ENCODE measurements around the gene FCRLB. TPM values are rescaled to one million over a fixed set of nuclear protein-coding genes. Genes with fewer than 3 reads are reported as not detected.
"Not testable (repeated sequence)": the region's sequence is repeated elsewhere in the genome, so short reads cannot be mapped to it uniquely, and the experiment has no call there.

FCRLB gene
- total RNA-seq, 1 experiment from 2014 or later = not detected

- Histone ChIP-seq H3K27ac (ENCODE audit: insufficient read length, low read depth, low read length) (no peak overlapping the region), H3K9ac (ENCODE audit: extremely low read depth, insufficient read length, low read length) (no peak overlapping the region), H3K23ac (ENCODE audit: insufficient read length, low read depth, low read length) (no peak overlapping the region), H3K14ac (ENCODE audit: insufficient read depth, low read length) (no peak overlapping the region), H2AFZ (ENCODE audit: low read length) (no peak overlapping the region), H3K23me2 (ENCODE audit: insufficient read length, low read depth, low read length, poor library complexity, severe bottlenecking) (peaks cover 8% of the 10 kb centered on the region), H2BK20ac (ENCODE audit: low read depth, low read length, poor library complexity, severe bottlenecking) (no peak overlapping the region), H3K4me1 (ENCODE audit: insufficient read depth, low read length) (no peaks in the 10 kb centered on the region; the same call in 1 of the 2 replicates), H3K79me1 (ENCODE audit: insufficient read depth, low read depth, low read length, poor library complexity, severe bottlenecking) (no peaks in the 10 kb centered on the region), H4K20me1 (ENCODE audit: control insufficient read depth, insufficient read depth, insufficient read length) (no peaks in the 10 kb centered on the region), H3T11ph (ENCODE audit: low read length) (no peak overlapping the region), H2BK15ac (ENCODE audit: low read depth, low read length) (no peak overlapping the region), H2BK5ac (ENCODE audit: insufficient read length, low read length) (no peak overlapping the region), H3K4ac (ENCODE audit: low read depth, low read length) (no peak overlapping the region), H3K9me3 (ENCODE audit: control insufficient read depth, low read depth, low read length) (no peaks in the 10 kb centered on the region), H2AK5ac (ENCODE audit: insufficient read length, low read length) (no peak overlapping the region), H4K91ac (ENCODE audit: insufficient read length, low read depth, low read length) (no peak overlapping the region), H3K56ac (ENCODE audit: insufficient read length, low read depth, low read length) (no peak overlapping the region), H4K5ac (ENCODE audit: insufficient read length, low read depth, low read length) (no peak overlapping the region), H3K27me3 (ENCODE audit: insufficient read depth, low read length) (no peaks in the 10 kb centered on the region), H2BK12ac (ENCODE audit: insufficient read length, low read depth, low read length) (no peak overlapping the region), H3K18ac (ENCODE audit: insufficient read length, low read depth, low read length) (no peak overlapping the region), H3K4me2 (ENCODE audit: insufficient read depth, insufficient read length, low read length) (no peak overlapping the region), H3K79me2 (ENCODE audit: insufficient read depth, low read length) (no peaks in the 10 kb centered on the region; the same call in 1 of the 2 replicates), H4K8ac (replicated peaks; ENCODE audit: insufficient read length, low read depth, low read length) (no peak overlapping the region), H2BK120ac (ENCODE audit: low read depth, low read length, poor library complexity, severe bottlenecking) (no peak overlapping the region)
- Mint-ChIP-seq H3K9me3 (no peaks in the 10 kb centered on the region; a peak in 1 of 5 replicates), H3K4me1 (peaks cover 8 to 11% of the 10 kb centered on the region in 2 experiments; a peak in 3 of 4 replicates), H3K27me3 (ENCODE audit: low read depth) (peaks cover 3% of the 10 kb centered on the region), H3K4me3 (no peak overlapping the region), H3K27ac (no peak overlapping the region), H3K36me3 (ENCODE audit: insufficient read depth in 1 of 3, low read depth in 3 of 3) (no peaks in the 10 kb centered on the region)
- TF ChIP-seq, protein P1, sequence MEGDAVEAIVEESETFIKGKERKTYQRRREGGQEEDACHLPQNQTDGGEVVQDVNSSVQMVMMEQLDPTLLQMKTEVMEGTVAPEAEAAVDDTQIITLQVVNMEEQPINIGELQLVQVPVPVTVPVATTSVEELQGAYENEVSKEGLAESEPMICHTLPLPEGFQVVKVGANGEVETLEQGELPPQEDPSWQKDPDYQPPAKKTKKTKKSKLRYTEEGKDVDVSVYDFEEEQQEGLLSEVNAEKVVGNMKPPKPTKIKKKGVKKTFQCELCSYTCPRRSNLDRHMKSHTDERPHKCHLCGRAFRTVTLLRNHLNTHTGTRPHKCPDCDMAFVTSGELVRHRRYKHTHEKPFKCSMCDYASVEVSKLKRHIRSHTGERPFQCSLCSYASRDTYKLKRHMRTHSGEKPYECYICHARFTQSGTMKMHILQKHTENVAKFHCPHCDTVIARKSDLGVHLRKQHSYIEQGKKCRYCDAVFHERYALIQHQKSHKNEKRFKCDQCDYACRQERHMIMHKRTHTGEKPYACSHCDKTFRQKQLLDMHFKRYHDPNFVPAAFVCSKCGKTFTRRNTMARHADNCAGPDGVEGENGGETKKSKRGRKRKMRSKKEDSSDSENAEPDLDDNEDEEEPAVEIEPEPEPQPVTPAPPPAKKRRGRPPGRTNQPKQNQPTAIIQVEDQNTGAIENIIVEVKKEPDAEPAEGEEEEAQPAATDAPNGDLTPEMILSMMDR (conservative IDR thresholded peaks at IDR 0.05) = no peak
- DNase-seq = no peak
Observed at GRCh38 chr1:161768986-161769672, 47.8 kb downstream of the FCRLB start.

GRCh38 chr1:161769673-161770045 lies 48.3 kb downstream of the FCRLB start:
- H4K20me1 ChIP-seq (ENCODE audit: control insufficient read depth, insufficient read depth, insufficient read length); H3K27ac ChIP-seq (ENCODE audit: insufficient read length, low read depth, low read length); H2BK120ac ChIP-seq (ENCODE audit: low read depth, low read length, poor library complexity, severe bottlenecking); H3K4me3 Mint-ChIP-seq; H3K56ac ChIP-seq (ENCODE audit: insufficient read length, low read depth, low read length); H4K91ac ChIP-seq (ENCODE audit: insufficient read length, low read depth, low read length); H2BK15ac ChIP-seq (ENCODE audit: low read depth, low read length); H3K27me3 Mint-ChIP-seq (ENCODE audit: low read depth); H3K9me3 ChIP-seq (ENCODE audit: control insufficient read depth, low read depth, low read length); H3K23me2 ChIP-seq (ENCODE audit: insufficient read length, low read depth, low read length, poor library complexity, severe bottlenecking); H3K27me3 ChIP-seq (ENCODE audit: insufficient read depth, low read length); H3K4me2 ChIP-seq (ENCODE audit: insufficient read depth, insufficient read length, low read length); H3K18ac ChIP-seq (ENCODE audit: insufficient read length, low read depth, low read length); DNase-seq; H2AK5ac ChIP-seq (ENCODE audit: insufficient read length, low read length); H4K8ac ChIP-seq (replicated peaks; ENCODE audit: insufficient read length, low read depth, low read length); H3K36me3 Mint-ChIP-seq (ENCODE audit: insufficient read depth in 1 of 3, low read depth in 3 of 3); H3K4me1 ChIP-seq (ENCODE audit: insufficient read depth, low read length); H4K5ac ChIP-seq (ENCODE audit: insufficient read length, low read depth, low read length); H2BK5ac ChIP-seq (ENCODE audit: insufficient read length, low read length); H3K4ac ChIP-seq (ENCODE audit: low read depth, low read length); H3K9me3 Mint-ChIP-seq; H3K14ac ChIP-seq (ENCODE audit: insufficient read depth, low read length); H2BK12ac ChIP-seq (ENCODE audit: insufficient read length, low read depth, low read length); H3T11ph ChIP-seq (ENCODE audit: low read length); H3K79me1 ChIP-seq (ENCODE audit: insufficient read depth, low read depth, low read length, poor library complexity, severe bottlenecking); H2BK20ac ChIP-seq (ENCODE audit: low read depth, low read length, poor library complexity, severe bottlenecking); H2AFZ ChIP-seq (ENCODE audit: low read length); H3K27ac Mint-ChIP-seq; H3K9ac ChIP-seq (ENCODE audit: extremely low read depth, insufficient read length, low read length); H3K23ac ChIP-seq (ENCODE audit: insufficient read length, low read depth, low read length); H3K79me2 ChIP-seq (ENCODE audit: insufficient read depth, low read length): not testable (repeated sequence)
- H3K4me1 Mint-ChIP-seq = peaks cover 8 to 11% of the 10 kb centered on the region in 2 experiments; a peak in 3 of 4 replicates
- WGBS (ENCODE audit: extremely low coverage, insufficient read length, low lambda C conversion rate) = no CpG with 5 or more reads among the region's 5 CpGs
